OCI-LY1 (cell line): Measurements from ENCODE around the gene KLF7.

Experiments used
- EZH2 ChIP-seq: fragments of 200-600 bp; sonication (generic), shearing (Covaris generic); IDR thresholded peaks from 2 replicates; pipeline ENCODE4 v1.8.0; 2017; ENCODE audit warnings: borderline replicate concordance, mixed run types, mild to moderate bottlenecking, antibody characterized with exemption, low read length, moderate library complexity, mixed read lengths
- TF ChIP-seq, protein P1 (sequence below): fragments of 200-600 bp; sonication (generic), shearing (Covaris generic); IDR thresholded peaks from 2 replicates; pipeline ENCODE4 v1.5.1; 2017; ENCODE audit warnings: mild to moderate bottlenecking, antibody characterized with exemption, low read length, moderate library complexity, mixed read lengths

DNA sequence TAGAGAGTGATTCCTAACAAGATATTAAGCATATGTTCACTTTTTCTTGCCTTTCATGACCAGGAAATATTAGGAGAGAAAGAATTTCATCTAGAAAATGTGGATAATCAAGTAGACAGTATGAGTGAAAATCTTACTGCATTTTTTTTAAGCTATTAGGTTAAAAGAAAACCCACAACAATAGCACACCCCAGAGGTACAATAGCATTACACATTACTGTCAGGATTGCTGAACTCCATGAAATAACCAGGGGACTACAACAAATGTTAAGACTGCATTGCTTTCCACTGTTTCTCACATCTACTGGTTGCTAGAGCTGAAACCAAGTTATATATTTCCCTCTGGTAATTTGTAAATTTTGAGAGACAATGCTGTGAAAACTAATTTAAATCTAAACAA is 33.7 kb downstream of the KLF7 start:
- TF ChIP-seq EZH2, result no peak
- TF ChIP-seq, protein P1, sequence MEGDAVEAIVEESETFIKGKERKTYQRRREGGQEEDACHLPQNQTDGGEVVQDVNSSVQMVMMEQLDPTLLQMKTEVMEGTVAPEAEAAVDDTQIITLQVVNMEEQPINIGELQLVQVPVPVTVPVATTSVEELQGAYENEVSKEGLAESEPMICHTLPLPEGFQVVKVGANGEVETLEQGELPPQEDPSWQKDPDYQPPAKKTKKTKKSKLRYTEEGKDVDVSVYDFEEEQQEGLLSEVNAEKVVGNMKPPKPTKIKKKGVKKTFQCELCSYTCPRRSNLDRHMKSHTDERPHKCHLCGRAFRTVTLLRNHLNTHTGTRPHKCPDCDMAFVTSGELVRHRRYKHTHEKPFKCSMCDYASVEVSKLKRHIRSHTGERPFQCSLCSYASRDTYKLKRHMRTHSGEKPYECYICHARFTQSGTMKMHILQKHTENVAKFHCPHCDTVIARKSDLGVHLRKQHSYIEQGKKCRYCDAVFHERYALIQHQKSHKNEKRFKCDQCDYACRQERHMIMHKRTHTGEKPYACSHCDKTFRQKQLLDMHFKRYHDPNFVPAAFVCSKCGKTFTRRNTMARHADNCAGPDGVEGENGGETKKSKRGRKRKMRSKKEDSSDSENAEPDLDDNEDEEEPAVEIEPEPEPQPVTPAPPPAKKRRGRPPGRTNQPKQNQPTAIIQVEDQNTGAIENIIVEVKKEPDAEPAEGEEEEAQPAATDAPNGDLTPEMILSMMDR, result no peak
